Left kidney (tissue), 2 donors: Measurements from ENCODE around the gene SETMAR. TPM values are rescaled to one million over a fixed set of nuclear protein-coding genes. Genes with fewer than 3 reads are reported as not detected.
"Not testable (repeated sequence)": the region's sequence is repeated elsewhere in the genome, so short reads cannot be mapped to it uniquely, and the experiment has no call there.

Experiments
- DNase-seq: peaks from one replicate; pipeline ENCODE4 v3.0.0-alpha.2; 2013
- polyA plus RNA-seq: library from polyadenylated mRNA; unstranded; fragments of 120-200 nt; gene quantifications from one replicate; pipeline ENCODE4 v1.2.1, GENCODE V29; 2013; ENCODE audit not compliant: insufficient read length

SETMAR gene
- polyA plus RNA-seq, 1 donor, result 36.4 TPM

- DNase-seq, result no peak
Observed at GRCh38 chr3:4313606-4314293, 10.6 kb downstream of the SETMAR start.

- DNase-seq, result no peak
Observed at GRCh38 chr3:4314688-4315087, 11.5 kb downstream of the SETMAR start.

- DNase-seq, result no peak
Observed at GRCh38 chr3:4320096-4320911, 17.1 kb downstream of the SETMAR start.

- no peak for DNase-seq
Observed at GRCh38 chr3:4321732-4322131, 18.6 kb downstream of the SETMAR start.

GRCh38 chr3:4322635-4323034 is 19.5 kb downstream of the SETMAR start:
- no peak for DNase-seq

GRCh38 chr3:4323246-4324027 is 20.3 kb downstream of the SETMAR start:
- DNase-seq, result no peak

- DNase-seq, result no peak
Observed at GRCh38 chr3:4326868-4327267, 23.7 kb downstream of the SETMAR start.

- DNase-seq, result not testable (repeated sequence)
Observed at GRCh38 chr3:4329806-4330205, 26.6 kb downstream of the SETMAR start.

GRCh38 chr3:4332111-4332510 is 28.9 kb downstream of the SETMAR start:
- no peak for DNase-seq

- no peak for DNase-seq
Observed at GRCh38 chr3:4332574-4332973, 29.4 kb downstream of the SETMAR start.

- no peak for DNase-seq
Observed at GRCh38 chr3:4332991-4333390, 29.8 kb downstream of the SETMAR start.

GRCh38 chr3:4334548-4334947 is 31.4 kb downstream of the SETMAR start:
- DNase-seq, result no peak

GRCh38 chr3:4335840-4336562 is 32.8 kb downstream of the SETMAR start:
- DNase-seq, result no peak

- DNase-seq, result no peak
Observed at GRCh38 chr3:4336850-4337546, 33.8 kb downstream of the SETMAR start.

GRCh38 chr3:4338751-4339150 is 35.6 kb downstream of the SETMAR start:
- DNase-seq, result no peak

- DNase-seq, result no peak
Observed at GRCh38 chr3:4340077-4340410, 36.9 kb downstream of the SETMAR start.

GRCh38 chr3:4340411-4341335 is 37.5 kb downstream of the SETMAR start:
- DNase-seq, result peak; percentile 59

- no peak for DNase-seq
Observed at GRCh38 chr3:4341336-4341675, 38.1 kb downstream of the SETMAR start.

GRCh38 chr3:4343258-4343657 is 40.1 kb downstream of the SETMAR start:
- no peak for DNase-seq

GRCh38 chr3:4350789-4351163 is 47.6 kb downstream of the SETMAR start:
- peak; percentile 73 for DNase-seq
